ENCODE data around the gene LRP1. TPM values are rescaled to one million over a fixed set of nuclear protein-coding genes. Genes with fewer than 3 reads are reported as not detected.
A peak's percentile ranks its signal among the peaks of the same experiment; 100 is the strongest.

The LRP1 gene
- total RNA-seq, 1 donor from 2014 or later: 253 TPM

GRCh38 chr12:57154804-57155434 lies 26.6 kb downstream of the LRP1 start:
- DNase-seq (ENCODE audit: low spot score in 2 of 2, unreplicated experiment in 2 of 2): no peak
- Mint-ChIP-seq H3K4me3 (no peak overlapping the region), H3K9me3 (no peaks in the 10 kb centered on the region), H3K4me1 (peaks cover 16% of the 10 kb centered on the region), H3K27me3 (ENCODE audit: low read depth) (no peaks in the 10 kb centered on the region), H3K27ac (peak overlapping the region; percentile 72), H3K36me3 (peaks cover 40% of the 10 kb centered on the region)
- no peak for TF ChIP-seq CTCF (IDR thresholded peaks at IDR 0.05; ENCODE audit: unreplicated experiment)

- TF ChIP-seq CTCF (IDR thresholded peaks at IDR 0.05; ENCODE audit: unreplicated experiment): no peak
- H3K4me1 Mint-ChIP-seq: peaks cover 9% of the 10 kb centered on the region
- H3K36me3 Mint-ChIP-seq: peaks cover 56% of the 10 kb centered on the region
- H3K4me3 Mint-ChIP-seq: no peak overlapping the region
- no peak for DNase-seq (ENCODE audit: low spot score in 2 of 2, unreplicated experiment in 2 of 2)
- H3K9me3 Mint-ChIP-seq: no peaks in the 10 kb centered on the region
- H3K27ac Mint-ChIP-seq: peak overlapping the region; percentile 28
- H3K27me3 Mint-ChIP-seq (ENCODE audit: low read depth): no peaks in the 10 kb centered on the region
Measured at GRCh38 chr12:57156701-57157403, 28.6 kb downstream of the LRP1 start.

- Mint-ChIP-seq H3K4me1 (peaks cover 7% of the 10 kb centered on the region), H3K27ac (no peak overlapping the region), H3K27me3 (ENCODE audit: low read depth) (no peaks in the 10 kb centered on the region), H3K36me3 (peaks cover 64% of the 10 kb centered on the region), H3K9me3 (no peaks in the 10 kb centered on the region), H3K4me3 (no peak overlapping the region)
- no peak for DNase-seq (ENCODE audit: low spot score in 2 of 2, unreplicated experiment in 2 of 2)
- TF ChIP-seq CTCF (IDR thresholded peaks at IDR 0.05; ENCODE audit: unreplicated experiment): no peak
Measured at GRCh38 chr12:57157588-57158173, 29.4 kb downstream of the LRP1 start.

- H3K9me3 Mint-ChIP-seq: no peaks in the 10 kb centered on the region
- TF ChIP-seq CTCF (IDR thresholded peaks at IDR 0.05; ENCODE audit: unreplicated experiment): no peak
- H3K36me3 Mint-ChIP-seq: peaks cover 68% of the 10 kb centered on the region
- no peaks in the 10 kb centered on the region for H3K27me3 Mint-ChIP-seq (ENCODE audit: low read depth)
- H3K27ac Mint-ChIP-seq: no peak overlapping the region
- no peak overlapping the region for H3K4me3 Mint-ChIP-seq
- no peak for DNase-seq (ENCODE audit: low spot score in 2 of 2, unreplicated experiment in 2 of 2)
- H3K4me1 Mint-ChIP-seq: peaks cover 7% of the 10 kb centered on the region
Measured at GRCh38 chr12:57158186-57158585, 29.9 kb downstream of the LRP1 start.

- no peaks in the 10 kb centered on the region for H3K27me3 Mint-ChIP-seq (ENCODE audit: low read depth)
- DNase-seq (ENCODE audit: low spot score in 2 of 2, unreplicated experiment in 2 of 2): no peak
- H3K4me3 Mint-ChIP-seq: no peak overlapping the region
- H3K27ac Mint-ChIP-seq: no peak overlapping the region
- no peaks in the 10 kb centered on the region for H3K9me3 Mint-ChIP-seq
- TF ChIP-seq CTCF (IDR thresholded peaks at IDR 0.05; ENCODE audit: unreplicated experiment): no peak
- peaks cover 7% of the 10 kb centered on the region for H3K4me1 Mint-ChIP-seq
- peaks cover 63% of the 10 kb centered on the region for H3K36me3 Mint-ChIP-seq
Measured at GRCh38 chr12:57158665-57159064, 30.4 kb downstream of the LRP1 start.
